PC-9 (cell line): ENCODE results near the gene DNM1.

Source experiments
- EZH2 ChIP-seq: fragments of 200-600 bp; sonication (generic); IDR thresholded peaks from 2 replicates; pipeline ENCODE4 v1.8.0; 2017; ENCODE audit warnings: antibody characterized with exemption, low read depth
- TF ChIP-seq, protein P1 (sequence below): fragments of 200-600 bp; sonication (generic); conservative IDR thresholded peaks from 2 replicates; pipeline ENCODE4 v1.6.1; 2017; ENCODE audit warnings: mixed run types, antibody characterized with exemption, mild to moderate bottlenecking, moderate library complexity

DNA sequence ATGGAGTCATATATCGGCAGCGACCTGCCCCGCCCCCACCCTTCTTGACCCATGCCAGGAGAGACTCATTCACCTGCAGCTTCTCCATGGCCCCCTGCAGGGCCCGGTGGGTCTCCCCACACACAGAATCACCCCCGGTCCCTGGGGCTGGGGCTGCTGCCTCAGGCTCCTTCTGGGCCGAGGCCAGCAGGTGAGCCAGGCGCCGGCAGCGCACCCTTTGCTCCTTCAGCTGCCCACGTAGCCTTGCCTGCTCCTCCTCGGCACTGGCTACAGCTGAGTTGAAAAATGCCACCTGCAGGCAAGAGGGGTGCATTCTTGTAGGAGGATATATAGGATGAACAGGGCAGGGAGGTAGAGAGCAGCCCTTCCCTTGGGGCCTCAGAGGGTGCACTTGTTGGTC is 54.7 kb downstream of the DNM1 start:
- TF ChIP-seq, protein P1, sequence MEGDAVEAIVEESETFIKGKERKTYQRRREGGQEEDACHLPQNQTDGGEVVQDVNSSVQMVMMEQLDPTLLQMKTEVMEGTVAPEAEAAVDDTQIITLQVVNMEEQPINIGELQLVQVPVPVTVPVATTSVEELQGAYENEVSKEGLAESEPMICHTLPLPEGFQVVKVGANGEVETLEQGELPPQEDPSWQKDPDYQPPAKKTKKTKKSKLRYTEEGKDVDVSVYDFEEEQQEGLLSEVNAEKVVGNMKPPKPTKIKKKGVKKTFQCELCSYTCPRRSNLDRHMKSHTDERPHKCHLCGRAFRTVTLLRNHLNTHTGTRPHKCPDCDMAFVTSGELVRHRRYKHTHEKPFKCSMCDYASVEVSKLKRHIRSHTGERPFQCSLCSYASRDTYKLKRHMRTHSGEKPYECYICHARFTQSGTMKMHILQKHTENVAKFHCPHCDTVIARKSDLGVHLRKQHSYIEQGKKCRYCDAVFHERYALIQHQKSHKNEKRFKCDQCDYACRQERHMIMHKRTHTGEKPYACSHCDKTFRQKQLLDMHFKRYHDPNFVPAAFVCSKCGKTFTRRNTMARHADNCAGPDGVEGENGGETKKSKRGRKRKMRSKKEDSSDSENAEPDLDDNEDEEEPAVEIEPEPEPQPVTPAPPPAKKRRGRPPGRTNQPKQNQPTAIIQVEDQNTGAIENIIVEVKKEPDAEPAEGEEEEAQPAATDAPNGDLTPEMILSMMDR: no peak
- no peak for TF ChIP-seq EZH2
